Lung (tissue), 12 donors: ENCODE measurements around the gene PARD6B. TPM values are rescaled to one million over a fixed set of nuclear protein-coding genes. Genes with fewer than 3 reads are reported as not detected.
A peak's percentile ranks its signal among the peaks of the same experiment; 100 is the strongest.

Experiments
- ATAC-seq: fragments of 200-7000 bp; cut with Tn5 transposase; one replicate; pipeline ENCODE4 v1.9.1; 2020; ENCODE audit warnings: moderate number of reproducible peaks; ENCODE audit not compliant: insufficient read depth, low FRiP score
- DNase-seq, 3 donors: peaks; one replicate each; pipeline ENCODE4 v3.0.0-alpha.2; 2013 to 2017
- H3K27ac ChIP-seq, 2 donors: one replicate each; pipeline ENCODE4 v1.5.1; 2013; ENCODE audit warnings: mild to moderate bottlenecking in 2 of 2, moderate library complexity in 2 of 2, control low read depth in 1 of 2, inconsistent platforms in 1 of 2, low read depth in 1 of 2, low read length in 1 of 2
- H3K27me3 ChIP-seq, 3 donors: one replicate each; pipeline ENCODE4 v1.5.1; 2013; ENCODE audit warnings: low read length in 2 of 3; ENCODE audit not compliant: control insufficient read depth in 3 of 3, insufficient read depth in 3 of 3
- H3K36me3 ChIP-seq, 4 donors: one replicate each; pipeline ENCODE4 v1.5.1; 2013; ENCODE audit warnings: low read length in 4 of 4, mild to moderate bottlenecking in 1 of 4, moderate library complexity in 1 of 4; ENCODE audit not compliant: control insufficient read depth in 4 of 4, insufficient read depth in 4 of 4
- H3K4me1 ChIP-seq, 5 donors: one replicate each; pipeline ENCODE4 v1.5.1; 2013; ENCODE audit warnings: low read length in 5 of 5, mild to moderate bottlenecking in 2 of 5, moderate library complexity in 1 of 5; ENCODE audit not compliant: control insufficient read depth in 5 of 5, insufficient read depth in 5 of 5
- H3K4me3 ChIP-seq: one replicate; pipeline ENCODE4 v1.5.1; 2013; ENCODE audit warnings: mild to moderate bottlenecking, control low read depth, moderate library complexity
- H3K9ac ChIP-seq, 2 donors: one replicate each; pipeline ENCODE4 v1.5.1; 2013; ENCODE audit warnings: low read length in 2 of 2, control low read depth in 1 of 2; ENCODE audit not compliant: insufficient read depth in 1 of 2
- H3K9me3 ChIP-seq, 4 donors: one replicate each; pipeline ENCODE4 v1.5.1; 2013; ENCODE audit warnings: low read length in 3 of 4, mild to moderate bottlenecking in 1 of 4, moderate library complexity in 1 of 4; ENCODE audit not compliant: control insufficient read depth in 4 of 4, insufficient read depth in 3 of 4
- CTCF ChIP-seq: IDR thresholded peaks from 2 replicates; pipeline ENCODE4 v1.5.1; 2012; ENCODE audit warnings: mild to moderate bottlenecking; ENCODE audit errors: control extremely low read depth, extremely low read depth
- WGBS, 2 donors: extraction: QIAGEN DNeasy Blood & Tissue Kit; methylation state at CpG; one replicate each; pipeline ENCODE4 v1.1.7; 2013; 5-methylcytosine and 5-hydroxymethylcytosine counted together
- polyA plus RNA-seq, 2 donors: library from polyadenylated mRNA; stranded (reverse); fragments of 200-250 nt; gene quantifications; one replicate each; pipeline ENCODE4 v1.2.1, GENCODE V29; 2013
- total RNA-seq, 2 donors: library from RNA; depleted of rRNA in 1 of 2; stranded (reverse); fragments of >200 nt in 1 of 2; gene quantifications; one replicate each; pipeline ENCODE4 v1.2.1, GENCODE V29; 2014 to 2021
- donor health status: control.
- donor health status: control.
- donor health status: Bipolar disorder and iron deficiency.
- donor health status: healthy.
- donor health status: DM: yes; HTN: yes; CAD: no.

Gene PARD6B
- total and polyA plus RNA-seq, 4 donors: 2.0 to 41.8 (median 25.8) TPM

- no peaks in the 10 kb centered on the region for H3K9me3 ChIP-seq
- ATAC-seq (peak; percentile 95), DNase-seq (peak; percentile 72 to 86 (median 83))
- H3K4me1 ChIP-seq: peaks cover 0 to 18% (median 2%) of the 10 kb centered on the region in 5 donors
- no peaks in the 10 kb centered on the region for H3K27me3 ChIP-seq
- H3K9ac ChIP-seq: peak within 1 kb of the TSS in 1 of 2 donors; percentile 37
- no peaks in the 10 kb centered on the region for H3K36me3 ChIP-seq
- peak; percentile 82 for TF ChIP-seq CTCF
- peak within 1 kb of the TSS in 1 of 2 donors; percentile 11 for H3K27ac ChIP-seq
- WGBS, 2 donors: 0 to 1% methylated on average over 84 to 92 of the region's 92 CpGs
- peak within 1 kb of the TSS; percentile 72 for H3K4me3 ChIP-seq
These were observed 63.7 kb downstream of the PARD6B start, which contains the start of gene BCAS4 for GRCh38 chr20:50794846-50795634. BCAS4 (plus strand) TSS chr20:50795061; CDS start chr20:50795084, 23 bp downstream.

- Histone ChIP-seq H3K4me3 (no peak overlapping the region), H3K27ac (no peak overlapping the region), H3K36me3 (no peaks in the 10 kb centered on the region), H3K4me1 (peaks cover 0 to 10% (median 0%) of the 10 kb centered on the region in 5 donors), H3K9me3 (no peaks in the 10 kb centered on the region), H3K9ac (no peak overlapping the region), H3K27me3 (no peaks in the 10 kb centered on the region)
- no peak for DNase-seq
- WGBS, 2 donors: 92 to 95% methylated on average over 4 of the region's 4 CpGs
- TF ChIP-seq CTCF: no peak
- no peak for ATAC-seq
These were observed 65.8 kb downstream of the PARD6B start for GRCh38 chr20:50797142-50797541.

- Histone ChIP-seq H3K36me3 (no peaks in the 10 kb centered on the region), H3K9me3 (no peaks in the 10 kb centered on the region), H3K4me1 (peaks cover 0 to 10% (median 0%) of the 10 kb centered on the region in 5 donors), H3K27ac (no peak overlapping the region), H3K9ac (no peak overlapping the region), H3K4me3 (no peak overlapping the region), H3K27me3 (no peaks in the 10 kb centered on the region)
- TF ChIP-seq CTCF: no peak
- DNase-seq (no peak), ATAC-seq (no peak)
- 87 to 92% methylated on average over 7 of the region's 7 CpGs for WGBS, 2 donors
These were observed 67.3 kb downstream of the PARD6B start for GRCh38 chr20:50798650-50799049.
